Fibroblast of lung (primary cell): Measurements from ENCODE around the gene SRRM3.

Source experiments
- EZH2 ChIP-seq: IDR thresholded peaks from 2 replicates; pipeline ENCODE4 v1.5.1; 2012; ENCODE audit warnings: low read length, control low read depth, mild to moderate bottlenecking; ENCODE audit errors: missing control alignments
- TF ChIP-seq, protein P1 (sequence below), 2 donors: IDR thresholded peaks in 1 of 2; conservative IDR thresholded peaks in 1 of 2; 1 replicate in 1 of 2; 2 replicates in 1 of 2; pipeline ENCODE4 v1.5.1; 2011 to 2012; ENCODE audit warnings: low read length in 2 of 2, control low read depth in 1 of 2, inconsistent platforms in 1 of 2, low read depth in 1 of 2, mild to moderate bottlenecking in 1 of 2

DNA sequence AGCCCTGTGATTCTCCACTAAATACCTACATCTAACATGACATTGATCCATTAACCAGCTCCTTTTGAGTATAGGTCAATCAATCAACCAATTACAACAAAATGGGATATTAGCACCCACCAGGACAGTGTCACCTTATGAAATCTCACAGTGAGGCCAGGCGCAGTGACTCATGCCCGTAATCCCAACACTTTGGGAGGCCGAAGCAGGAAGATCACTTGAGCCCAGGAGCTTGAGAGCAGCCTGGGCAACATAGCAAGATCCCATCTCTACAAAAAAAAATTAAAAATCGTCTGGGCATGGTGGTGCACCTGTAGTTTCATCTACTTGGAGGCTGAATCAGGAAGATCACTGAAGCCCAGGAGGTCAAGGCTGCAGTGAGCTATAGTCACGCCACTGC is 28.5 kb downstream of the SRRM3 start:
- TF ChIP-seq, protein P1, sequence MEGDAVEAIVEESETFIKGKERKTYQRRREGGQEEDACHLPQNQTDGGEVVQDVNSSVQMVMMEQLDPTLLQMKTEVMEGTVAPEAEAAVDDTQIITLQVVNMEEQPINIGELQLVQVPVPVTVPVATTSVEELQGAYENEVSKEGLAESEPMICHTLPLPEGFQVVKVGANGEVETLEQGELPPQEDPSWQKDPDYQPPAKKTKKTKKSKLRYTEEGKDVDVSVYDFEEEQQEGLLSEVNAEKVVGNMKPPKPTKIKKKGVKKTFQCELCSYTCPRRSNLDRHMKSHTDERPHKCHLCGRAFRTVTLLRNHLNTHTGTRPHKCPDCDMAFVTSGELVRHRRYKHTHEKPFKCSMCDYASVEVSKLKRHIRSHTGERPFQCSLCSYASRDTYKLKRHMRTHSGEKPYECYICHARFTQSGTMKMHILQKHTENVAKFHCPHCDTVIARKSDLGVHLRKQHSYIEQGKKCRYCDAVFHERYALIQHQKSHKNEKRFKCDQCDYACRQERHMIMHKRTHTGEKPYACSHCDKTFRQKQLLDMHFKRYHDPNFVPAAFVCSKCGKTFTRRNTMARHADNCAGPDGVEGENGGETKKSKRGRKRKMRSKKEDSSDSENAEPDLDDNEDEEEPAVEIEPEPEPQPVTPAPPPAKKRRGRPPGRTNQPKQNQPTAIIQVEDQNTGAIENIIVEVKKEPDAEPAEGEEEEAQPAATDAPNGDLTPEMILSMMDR (conservative IDR thresholded peaks at IDR 0.05 in 1 of 2, IDR thresholded peaks at IDR 0.05 in 1 of 2; ENCODE audit: low read depth in 1 of 2, low read length in 2 of 2), result no peak
- no peak for TF ChIP-seq EZH2
